ENCODE results near the gene CFI. TPM values are rescaled to one million over a fixed set of nuclear protein-coding genes. Genes with fewer than 3 reads are reported as not detected.

CFI gene
- total and polyA plus RNA-seq, 4 experiments from 2014 or later, result not detected

DNA sequence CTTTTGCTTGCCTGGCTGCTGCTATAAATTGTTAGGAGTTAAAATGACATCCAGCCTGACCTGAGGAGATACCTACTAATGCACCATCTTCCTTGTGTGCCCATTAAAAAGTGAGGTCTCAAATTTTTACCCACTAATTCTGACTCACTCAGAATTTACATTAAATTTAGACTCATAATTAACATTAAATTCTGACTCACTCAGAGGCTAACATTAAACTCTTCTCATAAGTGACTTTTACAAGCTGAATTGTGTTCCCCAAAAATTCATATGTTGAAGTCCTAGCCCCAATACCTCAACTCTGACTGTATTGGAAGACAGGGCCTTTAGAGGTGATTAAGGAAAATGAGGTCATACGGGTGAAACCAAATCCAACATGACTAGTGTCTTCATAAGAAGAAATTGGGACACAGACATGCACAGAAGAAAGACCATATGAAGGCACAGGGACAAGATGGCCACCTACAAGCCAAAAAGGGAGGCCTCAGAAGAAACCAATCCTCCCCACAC, 110.3 kb downstream of the CFI start:
- no peaks in the 10 kb centered on the region for H3K9me3 ChIP-seq (ENCODE audit: control insufficient read depth in 1 of 2, low read length in 2 of 2)
- Mint-ChIP-seq H3K27me3 (no peaks in the 10 kb centered on the region), H3K9me3 (no peaks in the 10 kb centered on the region), H3K36me3 (peaks cover 66 to 69% of the 10 kb centered on the region in 2 donors), H3K4me3 (peak overlapping the region; percentile 9 to 83 (median 74)), H3K27ac (peak overlapping the region; percentile 79 to 93 (median 86)), H3K4me1 (peaks cover 27 to 46% (median 38%) of the 10 kb centered on the region in 4 donors)
- intact Hi-C loops (cut with micrococcal nuclease), result loop anchor here (1.0 to 2.0 kb wide), 2 partner anchors 12 to 43 kb away; partner anchors contain the start of gene CASP6
- peaks cover 24% of the 10 kb centered on the region for H3K4me1 ChIP-seq (ENCODE audit: insufficient read depth, low read length)
- no peak for DNase-seq
- peak overlapping the region; percentile 7 for H3K27ac ChIP-seq (ENCODE audit: low read depth, low read length)
- ChIA-PET POLR2A (ENCODE audit: partially characterized antibody) (interaction anchor here (0.6 to 3.0 kb wide), 7 partner anchors 9 to 258 kb away, joined by 3 to 21 read pairs (median 5); partner anchors contain the start of genes CASP6, MCUB and PLA2G12A), CTCF (ENCODE audit: partially characterized antibody) (interaction anchor here (1.0 to 1.5 kb wide), 2 partner anchors 13 to 259 kb away, joined by 3 to 5 read pairs; partner anchors contain the start of gene CASP6)
- no peaks in the 10 kb centered on the region for H3K27me3 ChIP-seq (ENCODE audit: insufficient read depth, low read length)
- H3K36me3 ChIP-seq (ENCODE audit: insufficient read depth, low read length), result peaks cover 12% of the 10 kb centered on the region
- no peak overlapping the region for H3K4me3 ChIP-seq (ENCODE audit: low read length in 2 of 2)

Other genes with a start within 250 kb of the CFI start
- gene MCUB, start 241.8 kb downstream of the CFI start, total RNA-seq, result 100 to 1,000 TPM; 142 to 146 TPM
- 100 to 1,000 TPM; 174 to 299 TPM for gene MCUB, start 241.8 kb downstream of the CFI start, polyA plus RNA-seq
- gene CASP6, start 98.6 kb downstream of the CFI start, total RNA-seq, result 10 to 100 TPM; 16.5 to 24.7 TPM
- 100 to 1,000 TPM in 1 of 2 donors, 10 to 100 TPM in 1; 94.5 to 115 TPM for gene CASP6, start 98.6 kb downstream of the CFI start, polyA plus RNA-seq
- 10 to 100 TPM; 15.7 to 18.1 TPM for gene PLA2G12A, start 71.9 kb downstream of the CFI start, total RNA-seq
- gene PLA2G12A, start 71.9 kb downstream of the CFI start, polyA plus RNA-seq, result 10 to 100 TPM; 33.1 to 64.8 TPM
- 10 to 100 TPM; 13.7 to 14.1 TPM for gene GAR1, start 13.8 kb upstream of the CFI start, total RNA-seq
- 10 to 100 TPM; 10.4 to 22.6 TPM for gene GAR1, start 13.8 kb upstream of the CFI start, polyA plus RNA-seq
- gene RRH, start 26.0 kb upstream of the CFI start, total RNA-seq, result under 1 TPM in 1 of 2 experiments, not detected in 1; 0.30 TPM
- not detected for gene RRH, start 26.0 kb upstream of the CFI start, polyA plus RNA-seq
- under 1 TPM; 0.26 to 0.33 TPM for gene LRIT3, start 46.1 kb upstream of the CFI start, total RNA-seq
- gene LRIT3, start 46.1 kb upstream of the CFI start, polyA plus RNA-seq, result not detected
- gene EGF, start 110.9 kb upstream of the CFI start, total RNA-seq, result not detected
- gene EGF, start 110.9 kb upstream of the CFI start, polyA plus RNA-seq, result not detected

Data from CD4-positive, alpha-beta memory T cell (primary cell).